Fibroblast of lung (primary cell): ENCODE results near the gene ARHGEF4.

Source experiments
- CTCF ChIP-seq, 2 donors: IDR thresholded peaks in 1 of 2; conservative IDR thresholded peaks in 1 of 2; 1 replicate in 1 of 2; 2 replicates in 1 of 2; pipeline ENCODE4 v1.5.1; 2011 to 2012; ENCODE audit warnings: low read length in 2 of 2, control low read depth in 1 of 2, inconsistent platforms in 1 of 2, low read depth in 1 of 2, mild to moderate bottlenecking in 1 of 2
- EZH2 ChIP-seq: IDR thresholded peaks from 2 replicates; pipeline ENCODE4 v1.5.1; 2012; ENCODE audit warnings: low read length, control low read depth, mild to moderate bottlenecking; ENCODE audit errors: missing control alignments

- TF ChIP-seq CTCF (conservative IDR thresholded peaks at IDR 0.05 in 1 of 2, IDR thresholded peaks at IDR 0.05 in 1 of 2; ENCODE audit: low read depth in 1 of 2, low read length in 2 of 2) (no peak), EZH2 (no peak)
Observed at GRCh38 chr2:130806370-130806769, 30.3 kb upstream of the ARHGEF4 start.
